VCaP (cell line): ENCODE results near the gene HOXA11.

Source experiments
- H3K27ac ChIP-seq: fragments of 450-650 bp; 2 replicates; pipeline ENCODE4 v1.5.1; 2017
- CTCF ChIP-seq: fragments of 450-650 bp; conservative IDR thresholded peaks from 2 replicates; pipeline ENCODE4 v1.5.1; 2017; ENCODE audit warnings: mild to moderate bottlenecking, moderate library complexity

HOXA11 gene

GRCh38 chr7:27158436-27159265 lies 26.4 kb downstream of the HOXA11 start:
- TF ChIP-seq CTCF: no peak
- peak overlapping the region; percentile 99; the same call in 1 of the 2 replicates for H3K27ac ChIP-seq

GRCh38 chr7:27157702-27158431 lies 27.2 kb downstream of the HOXA11 start:
- TF ChIP-seq CTCF: no peak
- no peak overlapping the region for H3K27ac ChIP-seq

- no peak for TF ChIP-seq CTCF
- H3K27ac ChIP-seq: no peak overlapping the region
These were observed 27.9 kb downstream of the HOXA11 start for GRCh38 chr7:27156916-27157701.

GRCh38 chr7:27156508-27156898 lies 28.5 kb downstream of the HOXA11 start, which contains the start of gene HOXA7:
HOXA7 (minus strand) TSS chr7:27156675; CDS start chr7:27156545, 130 bp downstream.
- no peak for TF ChIP-seq CTCF
- H3K27ac ChIP-seq: peak within 1 kb of the TSS; percentile 42; the same call in 1 of the 2 replicates

- no peak; the same call in 1 of the 2 replicates for TF ChIP-seq CTCF
- peak overlapping the region; percentile 42; the same call in 1 of the 2 replicates for H3K27ac ChIP-seq
These were observed 29.1 kb downstream of the HOXA11 start for GRCh38 chr7:27155816-27156507.

GRCh38 chr7:27154901-27155815 lies 29.9 kb downstream of the HOXA11 start:
- TF ChIP-seq CTCF: no peak
- peak overlapping the region; percentile 42; the same call in 1 of the 2 replicates for H3K27ac ChIP-seq
